HL-60 (cell line): Measurements from ENCODE around the gene ANKRD11.

Experiments
- DNase-seq, 2 experiments: peaks; one replicate each; pipeline ENCODE4 v3.0.0-alpha.2; 2010 to 2020; ENCODE audit warnings: low read depth in 1 of 2, low spot score in 1 of 2
- H3K27ac ChIP-seq: fragments of 250-450 bp; sonication (Bioruptor Pico); replicated peaks from 2 replicates; pipeline ENCODE4 v1.5.1; 2020; ENCODE audit warnings: mild to moderate bottlenecking, moderate library complexity
- H3K27me3 ChIP-seq: fragments of 250-450 bp; sonication (Bioruptor Pico); 2 replicates; pipeline ENCODE4 v1.5.1; 2021; ENCODE audit warnings: mild to moderate bottlenecking, moderate library complexity; ENCODE audit not compliant: insufficient read depth, poor library complexity, severe bottlenecking
- H3K4me3 ChIP-seq: replicated peaks from 2 replicates; pipeline ENCODE4 v1.5.1; 2011; ENCODE audit warnings: mild to moderate bottlenecking, control low read depth, low read length; ENCODE audit not compliant: insufficient read depth
- CTCF ChIP-seq: IDR thresholded peaks from one replicate; pipeline ENCODE4 v1.5.1; 2011; ENCODE audit warnings: low read length, control low read depth, inconsistent platforms; ENCODE audit not compliant: insufficient read depth
- GABPA ChIP-seq: IDR thresholded peaks from 2 replicates; pipeline ENCODE4 v1.6.1; 2012; ENCODE audit warnings: low read depth
- POLR2AphosphoS5 ChIP-seq: IDR thresholded peaks from 2 replicates; pipeline ENCODE4 v1.6.1; 2012; ENCODE audit warnings: low read depth
- REST ChIP-seq: IDR thresholded peaks from 2 replicates; pipeline ENCODE4 v1.6.1; 2012; ENCODE audit warnings: low read depth; ENCODE audit not compliant: insufficient replicate concordance
- SPI1 ChIP-seq: IDR thresholded peaks from 2 replicates; pipeline ENCODE4 v1.6.1; 2012; ENCODE audit warnings: low read depth, mild to moderate bottlenecking, borderline replicate concordance

Gene ANKRD11

GRCh38 chr16:89345642-89346150 is 144.7 kb downstream of the ANKRD11 start:
- H3K4me3 ChIP-seq = no peak overlapping the region
- H3K27me3 ChIP-seq = no peaks in the 10 kb centered on the region
- TF ChIP-seq POLR2AphosphoS5 = no peak
- no peak for TF ChIP-seq SPI1
- no peak for TF ChIP-seq REST
- TF ChIP-seq CTCF = no peak
- TF ChIP-seq GABPA = no peak
- H3K27ac ChIP-seq = no peak overlapping the region
- DNase-seq = no peak

- no peaks in the 10 kb centered on the region for H3K27me3 ChIP-seq
- TF ChIP-seq CTCF = no peak
- TF ChIP-seq GABPA = no peak
- TF ChIP-seq REST = no peak
- no peak for TF ChIP-seq POLR2AphosphoS5
- TF ChIP-seq SPI1 = no peak
- H3K27ac ChIP-seq = no peak overlapping the region
- no peak overlapping the region for H3K4me3 ChIP-seq
- no peak for DNase-seq
Observed at GRCh38 chr16:89344846-89345611, 145.3 kb downstream of the ANKRD11 start.

- Histone ChIP-seq H3K27me3 (no peaks in the 10 kb centered on the region), H3K4me3 (no peak overlapping the region), H3K27ac (no peak overlapping the region)
- TF ChIP-seq REST (no peak), SPI1 (no peak), POLR2AphosphoS5 (no peak), CTCF (no peak)
- DNase-seq = no peak
Observed at GRCh38 chr16:89344458-89344834, 145.9 kb downstream of the ANKRD11 start.
